Measurements from ENCODE around the gene DFFB. TPM values are rescaled to one million over a fixed set of nuclear protein-coding genes. Genes with fewer than 3 reads are reported as not detected.
A peak's percentile ranks its signal among the peaks of the same experiment; 100 is the strongest.

The DFFB gene
- total and polyA plus RNA-seq, 9 of the 15 experiments (the other 6 are each of a cell fraction or from before 2014, with no cell fraction given): 2.3 to 15.8 (median 11.5) TPM

DNA sequence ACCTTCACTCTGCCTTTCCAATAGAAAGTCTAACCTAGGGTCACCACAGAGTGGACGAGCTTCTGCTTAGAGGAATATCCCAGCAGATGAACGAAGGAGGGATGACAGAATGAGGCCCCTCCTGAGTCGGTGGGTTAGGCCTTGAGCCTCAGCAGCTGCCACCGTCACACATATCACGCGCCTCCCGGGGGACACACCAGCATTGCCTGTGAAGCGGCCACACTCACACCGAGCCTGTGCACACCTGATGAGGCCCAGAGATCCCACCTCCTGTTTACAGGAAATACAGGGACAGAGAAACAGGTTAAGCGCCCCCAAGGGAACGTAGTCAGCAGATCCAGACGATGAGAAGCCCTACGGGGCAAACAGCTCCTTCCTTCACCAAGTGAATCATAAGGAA is 35.8 kb upstream of the DFFB start:
- intact Hi-C loops (cut with micrococcal nuclease): no loop called here
- WGBS (ENCODE audit: insufficient coverage, low coverage, missing lambda C conversion rate): 87% methylated on average over 13 of the region's 13 CpGs
- ATAC-seq (peak; percentile 65), FAIRE-seq (no peak), DNase-seq (ENCODE audit: extremely low read depth in 1 of 4, low spot score in 3 of 4) (peak in 1 of 4 experiments; percentile 34)
- H3K79me2 ChIP-seq (ENCODE audit: control insufficient read depth, insufficient read depth, low read length): no peaks in the 10 kb centered on the region
- TF ChIP-seq HDAC1 (IDR thresholded peaks at IDR 0.05) (no peak), ADNP (tag; IDR thresholded peaks at IDR 0.05) (no peak), HNRNPUL1 (IDR thresholded peaks at IDR 0.05; ENCODE audit: low read length) (no peak), ARNT (IDR thresholded peaks at IDR 0.05) (no peak), ZKSCAN3 (CRISPR knock-in tag; IDR thresholded peaks at IDR 0.05) (no peak), SIX5 (IDR thresholded peaks at IDR 0.05; ENCODE audit: borderline replicate concordance in 1 of 2, insufficient read depth in 1 of 2, low read depth in 1 of 2, low read length in 2 of 2) (no peak), NUFIP1 (IDR thresholded peaks at IDR 0.05; ENCODE audit: partially characterized antibody) (no peak)
- TF ChIP-seq, protein P1, sequence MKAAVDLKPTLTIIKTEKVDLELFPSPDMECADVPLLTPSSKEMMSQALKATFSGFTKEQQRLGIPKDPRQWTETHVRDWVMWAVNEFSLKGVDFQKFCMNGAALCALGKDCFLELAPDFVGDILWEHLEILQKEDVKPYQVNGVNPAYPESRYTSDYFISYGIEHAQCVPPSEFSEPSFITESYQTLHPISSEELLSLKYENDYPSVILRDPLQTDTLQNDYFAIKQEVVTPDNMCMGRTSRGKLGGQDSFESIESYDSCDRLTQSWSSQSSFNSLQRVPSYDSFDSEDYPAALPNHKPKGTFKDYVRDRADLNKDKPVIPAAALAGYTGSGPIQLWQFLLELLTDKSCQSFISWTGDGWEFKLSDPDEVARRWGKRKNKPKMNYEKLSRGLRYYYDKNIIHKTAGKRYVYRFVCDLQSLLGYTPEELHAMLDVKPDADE (conservative IDR thresholded peaks at IDR 0.05; ENCODE audit: control insufficient read depth, low read depth, low read length): no peak
- TF ChIP-seq, protein P2, sequence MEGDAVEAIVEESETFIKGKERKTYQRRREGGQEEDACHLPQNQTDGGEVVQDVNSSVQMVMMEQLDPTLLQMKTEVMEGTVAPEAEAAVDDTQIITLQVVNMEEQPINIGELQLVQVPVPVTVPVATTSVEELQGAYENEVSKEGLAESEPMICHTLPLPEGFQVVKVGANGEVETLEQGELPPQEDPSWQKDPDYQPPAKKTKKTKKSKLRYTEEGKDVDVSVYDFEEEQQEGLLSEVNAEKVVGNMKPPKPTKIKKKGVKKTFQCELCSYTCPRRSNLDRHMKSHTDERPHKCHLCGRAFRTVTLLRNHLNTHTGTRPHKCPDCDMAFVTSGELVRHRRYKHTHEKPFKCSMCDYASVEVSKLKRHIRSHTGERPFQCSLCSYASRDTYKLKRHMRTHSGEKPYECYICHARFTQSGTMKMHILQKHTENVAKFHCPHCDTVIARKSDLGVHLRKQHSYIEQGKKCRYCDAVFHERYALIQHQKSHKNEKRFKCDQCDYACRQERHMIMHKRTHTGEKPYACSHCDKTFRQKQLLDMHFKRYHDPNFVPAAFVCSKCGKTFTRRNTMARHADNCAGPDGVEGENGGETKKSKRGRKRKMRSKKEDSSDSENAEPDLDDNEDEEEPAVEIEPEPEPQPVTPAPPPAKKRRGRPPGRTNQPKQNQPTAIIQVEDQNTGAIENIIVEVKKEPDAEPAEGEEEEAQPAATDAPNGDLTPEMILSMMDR (IDR thresholded peaks at IDR 0.05 in 2 of 3, conservative IDR thresholded peaks at IDR 0.05 in 1 of 3; ENCODE audit: insufficient read depth in 2 of 3, low read depth in 1 of 3, low read length in 3 of 3): peak in 1 of 3 experiments; percentile 24; a peak in 2 of 6 replicates
- TF ChIP-seq, protein P3, sequence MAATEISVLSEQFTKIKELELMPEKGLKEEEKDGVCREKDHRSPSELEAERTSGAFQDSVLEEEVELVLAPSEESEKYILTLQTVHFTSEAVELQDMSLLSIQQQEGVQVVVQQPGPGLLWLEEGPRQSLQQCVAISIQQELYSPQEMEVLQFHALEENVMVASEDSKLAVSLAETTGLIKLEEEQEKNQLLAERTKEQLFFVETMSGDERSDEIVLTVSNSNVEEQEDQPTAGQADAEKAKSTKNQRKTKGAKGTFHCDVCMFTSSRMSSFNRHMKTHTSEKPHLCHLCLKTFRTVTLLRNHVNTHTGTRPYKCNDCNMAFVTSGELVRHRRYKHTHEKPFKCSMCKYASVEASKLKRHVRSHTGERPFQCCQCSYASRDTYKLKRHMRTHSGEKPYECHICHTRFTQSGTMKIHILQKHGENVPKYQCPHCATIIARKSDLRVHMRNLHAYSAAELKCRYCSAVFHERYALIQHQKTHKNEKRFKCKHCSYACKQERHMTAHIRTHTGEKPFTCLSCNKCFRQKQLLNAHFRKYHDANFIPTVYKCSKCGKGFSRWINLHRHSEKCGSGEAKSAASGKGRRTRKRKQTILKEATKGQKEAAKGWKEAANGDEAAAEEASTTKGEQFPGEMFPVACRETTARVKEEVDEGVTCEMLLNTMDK (IDR thresholded peaks at IDR 0.05; ENCODE audit: borderline replicate concordance, insufficient read depth, low read depth, low read length, poor library complexity, severe bottlenecking): peak; percentile 63
- no peaks in the 10 kb centered on the region for H3K27me3 ChIP-seq (ENCODE audit: control insufficient read depth in 2 of 2, insufficient read depth in 2 of 2, low read length in 2 of 2)
- H4K20me1 ChIP-seq (replicated peaks; ENCODE audit: control insufficient read depth, insufficient read depth, low read length): no peaks in the 10 kb centered on the region
- no peaks in the 10 kb centered on the region for H3K9me3 ChIP-seq (replicated peaks; ENCODE audit: control insufficient read depth, insufficient read depth, low read depth, low read length)
- in situ Hi-C loops (cut with MboI): no loop called here
- ChIA-PET CTCF (ENCODE audit: low intra/inter-chr PET ratio) (no interaction called here), POLR2A (interaction anchor here (0.6 to 0.8 kb wide), 2 partner anchors 54 to 295 kb away, joined by 3 read pairs; no protein-coding TSS in a partner anchor)
- H3K27ac ChIP-seq (ENCODE audit: extremely low read depth, low read depth, low read length): no peak overlapping the region
- no peak overlapping the region for H3K4me3 ChIP-seq
- peaks cover 7 to 32% of the 10 kb centered on the region in 2 experiments; a peak in 4 of 5 replicates for H3K4me1 ChIP-seq (replicated peaks in 1 of 2; ENCODE audit: control insufficient read depth in 2 of 2, insufficient read depth in 2 of 2, low read length in 2 of 2)
- no TSS peak for BruUV-seq (replicated peaks)
- no peak overlapping the region for H3K9ac ChIP-seq (ENCODE audit: insufficient read depth in 1 of 2, low read depth in 2 of 2, low read length in 2 of 2)
- H2AFZ ChIP-seq (ENCODE audit: low read depth, low read length): no peak overlapping the region
- peaks cover 57% of the 10 kb centered on the region; the same call in 2 of the 3 replicates for H3K36me3 ChIP-seq (ENCODE audit: control insufficient read depth, insufficient read depth, low read length)
- H3K4me2 ChIP-seq (ENCODE audit: insufficient read depth, low read length): no peak overlapping the region
- H3K9me1 ChIP-seq (ENCODE audit: control insufficient read depth, insufficient read depth, low read length): peaks cover 7% of the 10 kb centered on the region

All from K562 (cell line).